NT2/D1 (cell line): ENCODE measurements around the gene LYPLA2.

Experiments used
- SUZ12 ChIP-seq: IDR thresholded peaks from 2 replicates; pipeline ENCODE4 v1.6.1; 2011; ENCODE audit not compliant: insufficient read length, insufficient read depth; ENCODE audit errors: extremely low read depth
- YY1 ChIP-seq: IDR thresholded peaks from 2 replicates; pipeline ENCODE4 v1.6.1; 2011; ENCODE audit not compliant: insufficient read length, insufficient read depth

DNA sequence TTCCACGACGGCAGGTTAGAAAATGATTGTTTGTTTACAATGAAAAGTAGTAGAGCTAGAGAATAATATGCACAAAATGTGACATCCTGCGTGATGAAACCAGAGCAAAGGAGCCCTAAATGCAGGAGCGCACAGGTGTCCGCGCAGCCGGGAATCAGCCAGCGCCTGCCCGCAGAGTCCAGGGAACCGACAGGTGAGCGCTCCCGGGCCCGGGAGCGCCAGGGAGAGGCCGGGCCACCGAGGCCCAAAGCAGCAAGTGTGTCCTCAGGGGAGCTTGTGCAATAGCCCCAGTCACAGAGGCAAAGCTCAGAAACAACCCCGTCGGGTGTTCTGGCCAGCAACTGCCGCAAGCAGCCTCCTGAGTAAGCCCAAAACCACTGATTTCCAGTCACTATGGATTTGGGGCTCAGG is 10.4 kb downstream of the LYPLA2 start:
- TF ChIP-seq SUZ12: no peak
- TF ChIP-seq YY1: no peak
